Adrenal gland (tissue), 12 donors: ENCODE results near the gene CDYL2. TPM values are rescaled to one million over a fixed set of nuclear protein-coding genes. Genes with fewer than 3 reads are reported as not detected.

Experiments
- DNase-seq, 7 donors: peaks; one replicate each; pipeline ENCODE4 v3.0.0-alpha.2; 2019 to 2020
- H3K27ac ChIP-seq, 5 donors: fragments of 200-600 bp; sonication (generic) in 4 of 5; 1 replicate in 3 of 5; 2 replicates in 2 of 5; pipeline versions ENCODE4 v1.5.1 to v1.8.0; 2016 to 2020; ENCODE audit warnings: mild to moderate bottlenecking in 1 of 5
- H3K27me3 ChIP-seq: fragments of 200-600 bp; 2 replicates; pipeline ENCODE4 v1.8.0; 2021
- H3K36me3 ChIP-seq, 2 donors: fragments of 200-600 bp; replicated peaks in 1 of 2; 1 replicate in 1 of 2; 2 replicates in 1 of 2; pipeline versions ENCODE4 v1.5.1 to v1.8.0; 2018 to 2022
- H3K4me1 ChIP-seq, 2 donors: fragments of 200-600 bp; replicated peaks in 1 of 2; 1 replicate in 1 of 2; 2 replicates in 1 of 2; pipeline versions ENCODE4 v1.5.1 to v1.8.0; 2018 to 2021
- H3K4me3 ChIP-seq, 4 donors: fragments of 200-600 bp; sonication (generic) in 3 of 4; one replicate each; pipeline ENCODE4 v1.5.1; 2016 to 2018
- H3K9me3 ChIP-seq, 3 donors: fragments of 200-600 bp; sonication (generic) in 1 of 3; replicated peaks in 1 of 3; 1 replicate in 2 of 3; 2 replicates in 1 of 3; pipeline versions ENCODE4 v1.5.1 to v1.8.0; 2016 to 2021
- CTCF ChIP-seq, 6 experiments: fragments of 450-650 bp in 4 of 6; fragments of 200-600 bp in 2 of 6; sonication (generic) in 1 of 6; IDR thresholded peaks; 1 replicate in 5 of 6; 2 replicates in 1 of 6; pipeline versions ENCODE4 v1.5.1 to v1.8.0; 2016 to 2021; ENCODE audit warnings: antibody characterized with exemption in 6 of 6, mild to moderate bottlenecking in 2 of 6, moderate library complexity in 1 of 6
- POLR2A ChIP-seq, 2 donors: fragments of 450-650 bp; IDR thresholded peaks; one replicate each; pipeline ENCODE4 v1.6.1; 2017; ENCODE audit warnings: antibody characterized with exemption in 2 of 2, mild to moderate bottlenecking in 2 of 2, moderate library complexity in 1 of 2
- WGBS, 4 donors: extraction: QIAGEN DNeasy Blood & Tissue Kit in 2 of 4; methylation state at CpG; one replicate each; pipeline versions ENCODE4 v1.1.5 to v1.1.7; 2013 to 2017; 5-methylcytosine and 5-hydroxymethylcytosine counted together
- intact Hi-C, 2 donors: fragments of 100-400 bp; cut with DNase I; formaldehyde crosslinking; loops; one replicate each; pipeline versions ENCODE4 v1.14.1 to v1.15.0; 2022 to 2023
- polyA plus RNA-seq, 3 donors: library from polyadenylated mRNA; stranded (reverse); fragments of 200-250 nt in 2 of 3; fragments of 350-450 nt in 1 of 3; fragmentation: Illumina TruSeq in 1 of 3; extraction: RNeasy Lipid Tissue Mini Kit (QIAGEN cat#74804) in 1 of 3; gene quantifications; one replicate each; pipeline ENCODE4 v1.2.3, GENCODE V29; 2013 to 2014
- total RNA-seq, 9 donors: library from RNA; depleted of rRNA in 4 of 9; stranded (reverse); fragments of >200 nt in 4 of 9; fragments of 120-200 nt in 1 of 9; fragmentation: NEBNext Ultra II Directional in 1 of 9; extraction: Animal tissue kit (Norgen Biotek cat#: 25700) in 1 of 9; gene quantifications; one replicate each; pipeline versions ENCODE4 v1.1.0 to v1.2.4, GENCODE V29; 2013 to 2023
- donor health status: healthy with polysubstance abuse.
- donor health status: Bipolar disorder and iron deficiency.
- donor health status: DM: yes; HTN: yes; CAD: no.
- donor health status: DM: no; HTN: no; CAD: no.
- donor health status: DM: no; HTN: no; CAD: no.
- donor health status: DM: yes; HTN: yes; CAD: no.

CDYL2 gene
- total and polyA plus RNA-seq, 12 donors = 0.61 to 14.0 (median 7.6) TPM

GRCh38 chr16:80671281-80671849 lies 133.0 kb downstream of the CDYL2 start:
- H3K36me3 ChIP-seq = no peaks in the 10 kb centered on the region
- 58 to 69% (median 62%) methylated on average over 5 of the region's 5 CpGs for WGBS, 4 donors
- H3K4me3 ChIP-seq = no peak overlapping the region
- TF ChIP-seq POLR2A (IDR thresholded peaks at IDR 0.05) (no peak), CTCF (IDR thresholded peaks at IDR 0.05) (no peak)
- no peaks in the 10 kb centered on the region for H3K4me1 ChIP-seq
- H3K9me3 ChIP-seq = no peaks in the 10 kb centered on the region
- no peak for DNase-seq
- H3K27me3 ChIP-seq = no peaks in the 10 kb centered on the region
- no peak overlapping the region for H3K27ac ChIP-seq
- intact Hi-C loops = no loop called here

- 84 to 91% (median 89%) methylated on average over 19 to 20 of the region's 20 CpGs for WGBS, 4 donors
- Histone ChIP-seq H3K4me1 (no peaks in the 10 kb centered on the region), H3K27me3 (no peaks in the 10 kb centered on the region), H3K4me3 (no peak overlapping the region), H3K27ac (no peak overlapping the region), H3K36me3 (no peaks in the 10 kb centered on the region), H3K9me3 (no peaks in the 10 kb centered on the region)
- intact Hi-C loops = no loop called here
- TF ChIP-seq CTCF (IDR thresholded peaks at IDR 0.05) (no peak), POLR2A (IDR thresholded peaks at IDR 0.05) (no peak)
- no peak for DNase-seq
Observed at GRCh38 chr16:80670170-80670865, 134.1 kb downstream of the CDYL2 start.

GRCh38 chr16:80669673-80670072 lies 134.7 kb downstream of the CDYL2 start:
- intact Hi-C loops = no loop called here
- WGBS, 4 donors = 84 to 97% (median 93%) methylated on average over 2 to 6 of the region's 6 CpGs

GRCh38 chr16:80667925-80668324 lies 136.5 kb downstream of the CDYL2 start:
- WGBS, 4 donors = 95 to 97% (median 95%) methylated on average over 6 of the region's 6 CpGs
- no peaks in the 10 kb centered on the region for H3K9me3 ChIP-seq
- intact Hi-C loops = no loop called here
- no peaks in the 10 kb centered on the region for H3K36me3 ChIP-seq
- H3K27ac ChIP-seq = no peak overlapping the region
- no peaks in the 10 kb centered on the region for H3K27me3 ChIP-seq
- TF ChIP-seq CTCF (IDR thresholded peaks at IDR 0.05) (no peak), POLR2A (IDR thresholded peaks at IDR 0.05) (no peak)
- no peak for DNase-seq
- no peaks in the 10 kb centered on the region for H3K4me1 ChIP-seq
- no peak overlapping the region for H3K4me3 ChIP-seq

More at GRCh38 chr16:80669673-80670072, 134.7 kb downstream of the CDYL2 start:
- DNase-seq = no peak
- Histone ChIP-seq H3K4me1 (no peaks in the 10 kb centered on the region), H3K27ac (no peak overlapping the region), H3K9me3 (no peaks in the 10 kb centered on the region), H3K36me3 (no peaks in the 10 kb centered on the region), H3K27me3 (no peaks in the 10 kb centered on the region), H3K4me3 (no peak overlapping the region)
- TF ChIP-seq CTCF (IDR thresholded peaks at IDR 0.05) = no peak
- no peak for TF ChIP-seq POLR2A (IDR thresholded peaks at IDR 0.05)
